ENCODE data around the gene LGALS1. TPM values are rescaled to one million over a fixed set of nuclear protein-coding genes. Genes with fewer than 3 reads are reported as not detected.

Gene LGALS1
- total RNA-seq, result 1,000 to 10,000 TPM; 1,444 to 1,502 TPM

DNA sequence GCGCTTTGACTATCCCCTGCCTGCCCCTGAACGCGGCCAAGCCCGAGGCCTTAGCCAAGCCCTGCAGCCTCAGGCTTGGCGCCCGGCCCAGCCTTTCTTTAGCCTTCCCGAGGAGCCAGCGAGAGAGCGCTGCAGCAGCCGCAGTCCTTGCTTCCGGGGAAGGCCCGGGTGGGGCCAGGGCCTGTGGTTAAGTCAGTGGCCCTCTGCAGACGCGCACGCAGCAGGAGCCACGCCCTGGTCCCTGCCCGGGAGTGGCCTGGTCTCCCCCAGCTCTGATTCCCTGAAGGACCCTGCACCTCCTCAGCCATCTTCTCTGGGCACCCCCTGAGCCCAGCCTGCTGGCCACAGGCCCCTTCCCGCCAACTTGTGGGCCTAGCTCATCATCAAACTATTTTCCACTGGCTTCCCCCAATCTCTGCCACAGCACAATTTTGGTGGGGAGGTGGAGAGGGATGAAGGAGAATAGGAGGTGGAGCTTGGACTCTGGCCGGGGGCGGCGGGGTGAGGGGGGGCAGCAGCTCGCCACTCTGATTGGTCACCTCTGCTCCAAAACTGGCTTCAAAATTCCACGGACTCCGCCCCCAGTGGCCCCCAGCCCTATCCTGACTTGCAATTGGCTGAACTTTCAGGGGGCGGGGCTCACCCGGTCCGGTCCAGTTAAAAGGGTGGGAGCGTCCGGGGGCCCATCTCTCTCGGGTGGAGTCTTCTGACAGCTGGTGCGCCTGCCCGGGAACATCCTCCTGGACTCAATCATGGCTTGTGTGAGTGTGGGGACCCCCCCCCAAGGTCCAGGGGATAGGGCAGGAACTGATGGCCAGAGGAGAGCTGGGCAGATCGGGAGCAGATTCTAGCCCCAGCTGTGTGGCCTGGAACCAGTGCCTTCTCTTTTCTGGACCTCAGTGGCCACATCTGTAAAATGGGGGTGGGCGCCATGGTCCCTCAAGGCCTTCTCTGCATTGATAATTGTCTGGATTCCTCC lies at the start of gene LGALS1:
Gene LGALS1, plus strand, starts transcription at position 686 of the 979 bp plus-strand sequence. Its CDS starts 67 bp downstream, at position 753.
- no peaks in the 10 kb centered on the region for H3K9me3 Mint-ChIP-seq (ENCODE audit: insufficient read depth)
- CTCF ChIA-PET, result interaction anchor here (0.7 to 15.0 kb wide), 12 partner anchors 8 to 112 kb away, joined by 3 to 241 read pairs (median 8); partner anchors contain the start of genes GGA1, PDXP and TRIOBP

DNA sequence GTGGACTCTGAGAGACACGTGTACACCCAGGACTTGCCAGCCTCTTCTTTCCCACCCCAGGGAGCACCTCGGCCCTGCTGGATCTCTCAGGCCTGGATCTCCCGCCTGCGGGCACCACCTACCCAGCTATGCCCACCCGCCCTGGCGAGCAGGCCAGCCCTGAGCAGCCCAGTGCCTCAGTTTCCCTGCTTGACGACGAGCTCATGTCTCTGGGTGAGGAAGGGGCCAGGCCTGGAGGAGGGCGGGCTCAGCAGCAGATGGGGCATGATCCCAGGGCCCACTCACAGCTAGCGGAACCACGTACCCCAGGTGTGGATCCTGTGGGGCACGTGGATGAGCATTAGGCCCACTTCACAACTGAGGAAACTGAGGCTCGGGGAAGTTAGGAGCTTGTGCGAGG lies 49.7 kb upstream of the LGALS1 start:
- ATAC-seq (no peak), DNase-seq (no peak)
- no peaks in the 10 kb centered on the region for H3K9me3 Mint-ChIP-seq (ENCODE audit: insufficient read depth)
- peak overlapping the region; percentile 91 for H3K27ac Mint-ChIP-seq
- ChIA-PET CTCF (interaction anchor here (0.8 to 12.7 kb wide), 6 partner anchors 13 to 151 kb away, joined by 3 to 261 read pairs (median 26); partner anchors contain the start of genes GGA1, PDXP and SH3BP1), POLR2A (interaction anchor here (0.6 to 2.6 kb wide), 4 partner anchors 8 to 51 kb away, joined by 3 to 13 read pairs (median 9); no protein-coding TSS in a partner anchor)
- no peak overlapping the region for H3K4me3 Mint-ChIP-seq
- H3K36me3 Mint-ChIP-seq (ENCODE audit: low read depth), result peaks cover 30% of the 10 kb centered on the region
- H3K27me3 Mint-ChIP-seq (ENCODE audit: low read depth), result no peaks in the 10 kb centered on the region
- H3K4me1 Mint-ChIP-seq (ENCODE audit: low read depth), result peaks cover 65% of the 10 kb centered on the region

More for the DNA sequence above, at the start of gene LGALS1:
- peak; percentile 90 for DNase-seq
- ATAC-seq, result peak; percentile 69
- Mint-ChIP-seq H3K36me3 (ENCODE audit: low read depth) (peaks cover 27% of the 10 kb centered on the region), H3K27me3 (ENCODE audit: low read depth) (no peaks in the 10 kb centered on the region), H3K27ac (peak within 1 kb of the TSS; percentile 99), H3K4me1 (ENCODE audit: low read depth) (peaks cover 55% of the 10 kb centered on the region), H3K4me3 (peak within 1 kb of the TSS; percentile 82)
- POLR2A ChIA-PET, result interaction anchor here (0.7 to 4.5 kb wide), 9 partner anchors 11 to 278 kb away, joined by 3 to 33 read pairs (median 4); partner anchors contain the start of genes C22orf23, NOL12, PDXP and POLR2F

DNA sequence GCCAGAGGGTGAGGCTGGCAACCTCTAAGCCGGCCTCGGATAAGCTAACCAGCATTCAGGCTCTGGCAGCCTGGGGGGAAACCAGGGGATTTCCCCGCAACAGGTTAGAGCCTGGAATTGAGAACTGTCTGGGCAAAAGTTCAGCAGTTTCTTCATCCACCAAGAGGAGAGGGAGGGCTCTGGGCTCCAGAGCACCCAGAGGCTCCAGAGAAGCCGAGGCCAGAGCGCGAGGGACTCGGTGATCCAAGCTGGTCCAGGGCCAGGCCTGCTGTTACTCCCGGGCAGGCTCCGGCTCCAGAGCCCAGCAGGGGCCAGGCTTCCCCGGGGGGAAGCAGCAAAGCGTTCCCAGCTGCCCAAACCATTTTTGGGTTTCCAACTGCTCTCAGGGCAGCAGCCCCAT lies 49.3 kb upstream of the LGALS1 start:
- Mint-ChIP-seq H3K27ac (peak overlapping the region; percentile 91), H3K27me3 (ENCODE audit: low read depth) (no peaks in the 10 kb centered on the region), H3K36me3 (ENCODE audit: low read depth) (peaks cover 30% of the 10 kb centered on the region), H3K4me1 (ENCODE audit: low read depth) (peaks cover 67% of the 10 kb centered on the region), H3K9me3 (ENCODE audit: insufficient read depth) (no peaks in the 10 kb centered on the region), H3K4me3 (no peak overlapping the region)
- ATAC-seq (no peak), DNase-seq (no peak)
- POLR2A ChIA-PET, result interaction anchor here (0.6 to 2.6 kb wide), 3 partner anchors 10 to 51 kb away, joined by 3 to 13 read pairs (median 12); no protein-coding TSS in a partner anchor
- CTCF ChIA-PET, result interaction anchor here (0.8 to 12.7 kb wide), 8 partner anchors 10 to 150 kb away, joined by 3 to 261 read pairs (median 12); partner anchors contain the start of genes GGA1, PDXP and SH3BP1

DNA sequence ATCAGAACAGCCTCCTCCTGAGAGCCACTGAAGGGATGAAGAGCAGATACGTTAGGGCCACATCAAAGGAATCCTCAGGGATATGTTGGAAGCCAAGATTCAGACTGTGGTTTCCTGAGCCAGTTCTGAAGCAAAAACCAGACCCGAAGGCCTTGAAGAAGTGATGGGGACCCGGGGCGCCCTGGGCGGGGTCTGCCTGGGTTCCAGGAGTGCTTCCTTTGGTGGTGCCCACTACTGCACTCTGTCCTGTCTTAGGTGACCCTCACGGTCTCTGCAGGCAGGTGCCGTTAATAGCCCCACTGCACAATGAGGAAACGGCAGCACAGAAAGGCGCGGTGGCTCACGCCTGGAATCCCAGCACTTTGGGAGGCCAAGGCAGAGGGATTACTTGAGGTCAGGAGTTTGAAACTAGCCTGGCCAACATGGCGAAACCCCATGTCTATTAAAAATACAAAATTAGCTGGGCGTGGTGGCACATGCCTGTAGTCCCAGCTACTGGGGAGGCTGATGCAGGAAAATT lies 48.8 kb upstream of the LGALS1 start:
- ATAC-seq (no peak), DNase-seq (no peak)
- Mint-ChIP-seq H3K4me3 (peak overlapping the region; percentile 56), H3K9me3 (ENCODE audit: insufficient read depth) (no peaks in the 10 kb centered on the region), H3K36me3 (ENCODE audit: low read depth) (peaks cover 30% of the 10 kb centered on the region), H3K27me3 (ENCODE audit: low read depth) (no peaks in the 10 kb centered on the region), H3K27ac (peak overlapping the region; percentile 91), H3K4me1 (ENCODE audit: low read depth) (peaks cover 68% of the 10 kb centered on the region)
- ChIA-PET CTCF (interaction anchor here (0.8 to 12.7 kb wide), 12 partner anchors 9 to 236 kb away, joined by 3 to 261 read pairs (median 7); partner anchors contain the start of genes GGA1, LGALS1, PDXP and SH3BP1), POLR2A (interaction anchor here (1.0 to 2.6 kb wide), 8 partner anchors 10 to 57 kb away, joined by 3 to 14 read pairs (median 6); partner anchors contain the start of genes LGALS1 and PDXP)

DNA sequence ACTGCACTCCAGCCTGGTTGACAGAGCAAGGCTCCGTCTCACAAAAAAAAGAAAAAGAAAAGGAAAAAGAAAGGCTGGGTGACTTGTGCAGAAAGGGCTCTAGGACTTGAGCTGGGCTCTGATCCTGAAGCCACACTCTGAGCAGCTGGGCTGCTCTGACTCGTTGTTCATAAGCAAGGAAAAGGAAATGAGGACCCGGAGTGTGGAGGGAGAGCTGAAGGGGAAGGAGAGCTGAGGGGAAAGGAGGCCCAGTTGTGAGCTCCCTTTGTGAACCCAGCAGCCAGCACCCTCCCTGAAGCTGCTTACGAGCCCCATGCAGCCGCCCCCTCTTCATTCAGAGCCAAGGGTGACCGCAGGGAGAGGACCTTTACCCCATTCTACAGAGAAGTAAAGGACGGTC lies 48.3 kb upstream of the LGALS1 start:
- Mint-ChIP-seq H3K36me3 (ENCODE audit: low read depth) (peaks cover 35% of the 10 kb centered on the region), H3K4me3 (peak overlapping the region; percentile 56), H3K27me3 (ENCODE audit: low read depth) (no peaks in the 10 kb centered on the region), H3K9me3 (ENCODE audit: insufficient read depth) (no peaks in the 10 kb centered on the region), H3K27ac (peak overlapping the region; percentile 91), H3K4me1 (ENCODE audit: low read depth) (peaks cover 73% of the 10 kb centered on the region)
- ATAC-seq, result no peak
- DNase-seq, result no peak
- ChIA-PET POLR2A (interaction anchor here (0.9 to 2.6 kb wide), 10 partner anchors 10 to 56 kb away, joined by 3 to 14 read pairs (median 6); partner anchors contain the start of genes LGALS1 and PDXP), CTCF (interaction anchor here (1.1 to 12.7 kb wide), 11 partner anchors 10 to 236 kb away, joined by 3 to 261 read pairs (median 7); partner anchors contain the start of genes GGA1, LGALS1, PDXP and SH3BP1)

DNA sequence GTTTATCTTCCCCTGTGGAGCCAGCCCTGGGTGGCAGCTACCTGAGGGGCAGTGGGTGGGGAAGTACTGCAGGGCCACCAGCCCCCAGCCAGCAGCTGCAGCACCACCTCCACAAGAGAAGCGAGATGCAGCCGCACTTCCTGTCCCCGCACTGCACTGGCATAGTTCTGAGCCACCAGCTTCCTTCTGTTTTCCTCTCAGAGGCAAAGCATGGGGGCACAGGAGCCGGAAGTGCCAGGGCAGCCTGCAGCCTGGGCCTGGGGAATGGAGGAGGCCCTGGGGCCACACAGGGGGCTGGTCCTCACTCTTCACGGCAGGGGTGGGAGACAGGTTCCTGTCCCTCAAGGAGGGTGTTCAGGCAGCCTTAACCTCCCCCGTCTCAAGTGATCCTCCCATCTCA lies 47.9 kb upstream of the LGALS1 start:
- peak; percentile 67 for ATAC-seq
- peak overlapping the region; percentile 56 for H3K4me3 Mint-ChIP-seq
- peaks cover 77% of the 10 kb centered on the region for H3K4me1 Mint-ChIP-seq (ENCODE audit: low read depth)
- H3K36me3 Mint-ChIP-seq (ENCODE audit: low read depth), result peaks cover 32% of the 10 kb centered on the region
- H3K27me3 Mint-ChIP-seq (ENCODE audit: low read depth), result no peaks in the 10 kb centered on the region
- ChIA-PET POLR2A (interaction anchor here (0.9 to 2.6 kb wide), 10 partner anchors 9 to 56 kb away, joined by 3 to 14 read pairs (median 6); partner anchors contain the start of genes LGALS1 and PDXP), CTCF (interaction anchor here (1.1 to 12.7 kb wide), 10 partner anchors 10 to 236 kb away, joined by 5 to 261 read pairs (median 8); partner anchors contain the start of genes GGA1, LGALS1, PDXP and SH3BP1)
- H3K27ac Mint-ChIP-seq, result peak overlapping the region; percentile 91
- peak; percentile 67 for DNase-seq
- H3K9me3 Mint-ChIP-seq (ENCODE audit: insufficient read depth), result no peaks in the 10 kb centered on the region

DNA sequence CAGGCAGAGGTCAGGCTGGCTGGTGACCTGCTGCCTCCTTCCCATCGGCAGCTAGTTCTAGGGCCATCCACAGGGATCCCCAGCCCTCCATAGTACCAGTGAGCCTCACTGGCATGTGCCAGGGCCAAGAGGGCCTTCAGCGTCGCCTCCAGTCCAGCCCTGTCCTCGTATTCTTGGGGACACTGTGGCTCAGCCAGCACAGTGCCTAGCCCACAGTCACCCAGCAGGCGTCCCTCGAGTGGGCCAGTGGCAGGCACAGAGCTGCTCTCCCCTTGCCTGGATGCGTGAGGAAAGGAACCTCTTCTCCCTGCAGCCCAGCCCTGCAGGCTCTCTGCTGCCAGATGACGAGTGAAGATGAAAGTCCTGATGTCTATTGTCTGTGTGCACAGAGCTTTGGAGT lies 46.6 kb upstream of the LGALS1 start:
- no peak for ATAC-seq
- Mint-ChIP-seq H3K27me3 (ENCODE audit: low read depth) (no peaks in the 10 kb centered on the region), H3K9me3 (ENCODE audit: insufficient read depth) (no peaks in the 10 kb centered on the region), H3K4me3 (no peak overlapping the region), H3K27ac (peak overlapping the region; percentile 91), H3K36me3 (ENCODE audit: low read depth) (peaks cover 28% of the 10 kb centered on the region), H3K4me1 (ENCODE audit: low read depth) (peaks cover 81% of the 10 kb centered on the region)
- ChIA-PET CTCF (interaction anchor here (3.0 to 12.7 kb wide), 4 partner anchors 10 to 52 kb away, joined by 16 to 261 read pairs (median 38); partner anchors contain the start of genes GGA1, PDXP and SH3BP1), POLR2A (interaction anchor here (0.7 to 2.6 kb wide), 2 partner anchors 14 to 21 kb away, joined by 3 to 14 read pairs; no protein-coding TSS in a partner anchor)
- no peak for DNase-seq

DNA sequence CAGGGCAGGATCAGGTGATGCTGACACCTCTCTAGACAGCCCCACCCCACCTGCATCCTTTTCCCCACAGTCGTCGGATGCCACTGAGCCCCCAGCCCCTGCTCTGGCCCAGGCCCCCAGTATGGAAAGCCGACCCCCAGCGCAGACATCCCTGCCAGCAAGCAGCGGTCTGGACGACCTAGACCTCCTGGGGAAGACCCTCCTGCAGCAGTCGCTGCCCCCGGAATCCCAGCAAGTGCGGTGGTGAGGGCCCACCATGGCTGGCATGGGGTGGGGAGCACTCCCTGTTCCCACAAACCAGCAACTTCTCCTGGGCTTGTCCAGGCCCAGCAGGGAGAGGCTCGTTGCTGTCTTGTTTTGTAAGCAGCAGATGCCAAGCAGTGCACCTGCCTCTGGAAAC lies 45.5 kb upstream of the LGALS1 start:
- DNase-seq, result no peak
- ChIA-PET CTCF (interaction anchor here (0.9 to 8.9 kb wide), 3 partner anchors 8 to 20 kb away, joined by 4 to 114 read pairs (median 92); partner anchors contain the start of genes GGA1 and SH3BP1), POLR2A (interaction anchor here (0.8 to 1.3 kb wide), 2 partner anchors 13 to 28 kb away, joined by 3 to 6 read pairs; no protein-coding TSS in a partner anchor)
- no peak for ATAC-seq
- Mint-ChIP-seq H3K4me1 (ENCODE audit: low read depth) (peaks cover 84% of the 10 kb centered on the region), H3K4me3 (no peak overlapping the region), H3K36me3 (ENCODE audit: low read depth) (peaks cover 23% of the 10 kb centered on the region), H3K27ac (no peak overlapping the region), H3K27me3 (ENCODE audit: low read depth) (no peaks in the 10 kb centered on the region), H3K9me3 (ENCODE audit: insufficient read depth) (no peaks in the 10 kb centered on the region)

DNA sequence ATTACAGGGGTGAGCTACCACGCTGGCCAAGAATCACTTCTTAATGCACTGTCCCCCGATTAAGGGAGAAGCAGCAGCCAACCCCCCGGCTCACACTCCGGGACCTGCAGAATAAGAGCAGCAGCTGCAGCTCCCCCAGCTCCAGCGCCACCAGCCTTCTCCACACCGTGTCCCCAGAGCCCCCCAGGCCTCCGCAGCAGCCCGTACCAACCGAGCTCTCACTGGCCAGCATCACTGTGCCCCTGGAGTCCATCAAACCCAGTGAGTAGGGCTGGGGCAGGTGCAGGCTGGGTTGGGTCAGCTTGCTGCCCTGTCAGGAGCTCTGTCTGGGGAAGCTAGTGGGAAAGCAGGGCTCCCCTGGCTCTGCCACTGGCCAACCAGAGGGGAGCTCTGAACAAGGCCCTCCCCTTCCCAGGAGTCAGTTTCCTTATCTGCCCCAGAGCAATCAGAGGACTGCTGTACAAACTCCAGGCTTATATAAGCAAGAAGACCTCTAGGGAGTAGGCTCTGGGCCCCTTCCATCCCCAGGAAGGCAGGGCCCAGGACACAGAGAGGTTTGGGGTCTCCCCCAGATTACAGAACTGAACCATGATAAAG lies 44.5 kb upstream of the LGALS1 start:
- Mint-ChIP-seq H3K27ac (peak overlapping the region; percentile 97), H3K36me3 (ENCODE audit: low read depth) (peaks cover 20% of the 10 kb centered on the region), H3K27me3 (ENCODE audit: low read depth) (no peaks in the 10 kb centered on the region), H3K9me3 (ENCODE audit: insufficient read depth) (no peaks in the 10 kb centered on the region), H3K4me1 (ENCODE audit: low read depth) (peaks cover 84% of the 10 kb centered on the region), H3K4me3 (no peak overlapping the region)
- ChIA-PET CTCF (interaction anchor here (0.9 to 15.5 kb wide), 6 partner anchors 8 to 51 kb away, joined by 4 to 261 read pairs (median 60); partner anchors contain the start of genes GGA1, PDXP and SH3BP1), POLR2A (interaction anchor here (0.8 to 1.9 kb wide), 4 partner anchors 11 to 28 kb away, joined by 3 to 7 read pairs (median 5); partner anchors contain the start of gene PDXP)
- no peak for DNase-seq
- ATAC-seq, result no peak

DNA sequence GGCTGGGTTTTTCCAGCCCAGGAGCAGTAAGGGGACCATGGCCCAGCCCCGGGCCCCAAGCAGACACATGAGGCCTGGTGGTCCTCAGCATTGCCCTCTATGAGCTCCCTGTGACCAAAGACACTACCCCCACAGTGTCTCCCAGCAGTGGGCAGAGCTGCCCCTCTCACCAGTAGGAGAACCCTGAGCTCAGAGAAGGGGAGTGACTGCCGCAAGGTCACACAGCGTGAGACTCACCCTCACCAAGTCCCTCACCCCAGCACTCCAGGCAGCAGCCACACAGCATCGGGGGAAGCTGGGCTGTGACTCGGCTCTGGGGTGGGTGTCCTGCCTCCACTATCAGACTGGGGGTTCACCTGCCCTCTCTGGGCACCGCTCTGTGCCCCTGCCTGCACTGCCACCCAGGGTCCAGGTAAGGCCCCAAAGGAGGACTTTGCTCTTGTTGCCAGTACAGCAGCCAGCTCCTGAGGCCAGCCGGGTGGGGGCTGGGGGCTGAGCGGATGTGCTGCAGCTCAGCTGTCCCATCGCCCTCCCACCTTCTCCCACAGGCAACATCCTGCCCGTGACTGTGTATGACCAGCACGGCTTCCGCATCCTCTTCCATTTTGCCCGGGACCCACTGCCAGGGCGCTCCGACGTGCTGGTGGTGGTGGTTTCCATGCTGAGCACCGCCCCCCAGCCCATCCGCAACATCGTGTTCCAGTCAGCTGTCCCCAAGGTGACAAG lies 43.8 kb upstream of the LGALS1 start:
- H3K27ac Mint-ChIP-seq, result peak overlapping the region; percentile 97
- peaks cover 84% of the 10 kb centered on the region for H3K4me1 Mint-ChIP-seq (ENCODE audit: low read depth)
- POLR2A ChIA-PET, result interaction anchor here (1.3 to 3.9 kb wide), 6 partner anchors 11 to 55 kb away, joined by 4 to 26 read pairs (median 6); partner anchors contain the start of genes GGA1, NOL12 and PDXP
- DNase-seq (peak; percentile 59), ATAC-seq (no peak)
- H3K36me3 Mint-ChIP-seq (ENCODE audit: low read depth), result peaks cover 26% of the 10 kb centered on the region
- H3K9me3 Mint-ChIP-seq (ENCODE audit: insufficient read depth), result no peaks in the 10 kb centered on the region
- H3K4me3 Mint-ChIP-seq, result peak overlapping the region; percentile 72
- CTCF ChIA-PET, result interaction anchor here (1.4 to 15.5 kb wide), 6 partner anchors 8 to 50 kb away, joined by 3 to 261 read pairs (median 60); partner anchors contain the start of genes GGA1, PDXP and SH3BP1
- no peaks in the 10 kb centered on the region for H3K27me3 Mint-ChIP-seq (ENCODE audit: low read depth)
